Measurements from ENCODE around the gene ESPN. TPM values are rescaled to one million over a fixed set of nuclear protein-coding genes. Genes with fewer than 3 reads are reported as not detected.

Gene ESPN
- total and polyA plus RNA-seq, 2 experiments from 2014 or later = 31.1 to 65.7 TPM

DNA sequence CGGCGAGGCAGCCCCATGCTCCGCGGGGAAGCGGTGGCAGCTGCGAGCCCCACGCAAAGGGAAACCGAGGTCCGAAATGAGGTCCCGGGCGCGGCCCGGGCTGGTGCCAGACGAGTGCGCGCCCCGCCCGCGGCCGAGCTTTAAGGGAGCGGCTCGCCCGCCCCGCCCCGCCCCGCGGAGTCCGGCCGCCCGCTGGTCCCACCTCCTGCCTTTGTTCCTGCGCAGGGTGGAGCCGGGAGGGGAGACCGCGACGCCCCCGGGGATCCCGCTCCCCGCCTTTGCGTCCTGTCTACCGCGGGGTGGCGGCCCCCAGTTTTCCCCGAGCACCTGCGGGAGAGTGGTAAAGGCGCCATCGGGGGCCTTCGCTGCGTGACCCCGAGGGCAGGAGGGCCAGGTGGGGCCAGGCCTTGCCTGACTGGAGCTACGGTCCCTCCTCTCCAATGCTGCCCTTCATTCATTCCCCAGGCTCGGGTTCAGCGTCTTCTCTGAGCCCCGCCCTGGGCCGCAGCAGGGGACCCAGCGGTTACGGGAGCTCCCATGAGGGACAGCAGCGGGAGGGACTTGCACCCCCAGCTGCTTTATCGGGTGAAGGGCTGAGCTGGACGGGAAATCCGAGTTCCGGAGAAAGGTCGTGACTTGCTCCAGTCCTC, 4.6 kb upstream of the ESPN start, which contains the start of gene HES2:
TSS of gene HES2 (minus strand) at position 116 of the 650 bp plus-strand sequence. CDS start at position 17, 99 bp downstream.
- H2AFZ ChIP-seq = peak within 1 kb of the TSS; percentile 56
- DNase-seq (ENCODE audit: low spot score) = peak; percentile 48
- peak within 1 kb of the TSS; percentile 88 for H3K4me2 ChIP-seq
- H4K20me1 ChIP-seq (ENCODE audit: insufficient read depth, poor library complexity, severe bottlenecking) = no peaks in the 10 kb centered on the region
- H3K4me1 ChIP-seq (ENCODE audit: insufficient read depth) = peaks cover 27% of the 10 kb centered on the region
- no peaks in the 10 kb centered on the region for H3K9me2 ChIP-seq (replicated peaks; ENCODE audit: insufficient read depth)
- WGBS (ENCODE audit: low lambda C conversion rate, missing lambda C conversion rate) = 3% methylated on average over 38 of the region's 62 CpGs
- H3K27ac ChIP-seq = no peak within 1 kb of the TSS
- H3K36me3 ChIP-seq (replicated peaks; ENCODE audit: insufficient read depth, low read depth) = no peaks in the 10 kb centered on the region
- TF ChIP-seq EZH2phosphoT487 (IDR thresholded peaks at IDR 0.05; ENCODE audit: low read depth, severe bottlenecking, unreplicated experiment) = peak; percentile 53
- peak; percentile 76 for TF ChIP-seq EZH2 (IDR thresholded peaks at IDR 0.05; ENCODE audit: borderline replicate concordance)
- TF ChIP-seq CTCF (IDR thresholded peaks at IDR 0.05; ENCODE audit: poor library complexity) = no peak
- H3K9me3 ChIP-seq (ENCODE audit: low read depth) = no peaks in the 10 kb centered on the region
- H3K4me3 ChIP-seq = peak within 1 kb of the TSS; percentile 10
- H3K79me2 ChIP-seq = no peaks in the 10 kb centered on the region
- H3K27me3 ChIP-seq = peaks cover 84% of the 10 kb centered on the region

- DNase-seq (ENCODE audit: low spot score) = no peak
- 17% methylated on average over 34 of the region's 44 CpGs for WGBS (ENCODE audit: low lambda C conversion rate, missing lambda C conversion rate)
- Histone ChIP-seq H4K20me1 (ENCODE audit: insufficient read depth, poor library complexity, severe bottlenecking) (no peaks in the 10 kb centered on the region), H3K4me2 (peak overlapping the region; percentile 88), H3K27ac (no peak overlapping the region), H3K9me2 (replicated peaks; ENCODE audit: insufficient read depth) (no peaks in the 10 kb centered on the region), H3K27me3 (peaks cover 90% of the 10 kb centered on the region), H3K79me2 (no peaks in the 10 kb centered on the region), H3K9me3 (ENCODE audit: low read depth) (no peaks in the 10 kb centered on the region), H3K36me3 (replicated peaks; ENCODE audit: insufficient read depth, low read depth) (no peaks in the 10 kb centered on the region), H2AFZ (no peak overlapping the region), H3K4me1 (ENCODE audit: insufficient read depth) (peaks cover 24% of the 10 kb centered on the region), H3K4me3 (no peak overlapping the region)
- TF ChIP-seq CTCF (IDR thresholded peaks at IDR 0.05; ENCODE audit: poor library complexity) = no peak
- TF ChIP-seq EZH2phosphoT487 (IDR thresholded peaks at IDR 0.05; ENCODE audit: low read depth, severe bottlenecking, unreplicated experiment) = no peak
- peak; percentile 53 for TF ChIP-seq EZH2 (IDR thresholded peaks at IDR 0.05; ENCODE audit: borderline replicate concordance)
These were observed 4.0 kb upstream of the ESPN start for GRCh38 chr1:6420454-6421042.

DNA sequence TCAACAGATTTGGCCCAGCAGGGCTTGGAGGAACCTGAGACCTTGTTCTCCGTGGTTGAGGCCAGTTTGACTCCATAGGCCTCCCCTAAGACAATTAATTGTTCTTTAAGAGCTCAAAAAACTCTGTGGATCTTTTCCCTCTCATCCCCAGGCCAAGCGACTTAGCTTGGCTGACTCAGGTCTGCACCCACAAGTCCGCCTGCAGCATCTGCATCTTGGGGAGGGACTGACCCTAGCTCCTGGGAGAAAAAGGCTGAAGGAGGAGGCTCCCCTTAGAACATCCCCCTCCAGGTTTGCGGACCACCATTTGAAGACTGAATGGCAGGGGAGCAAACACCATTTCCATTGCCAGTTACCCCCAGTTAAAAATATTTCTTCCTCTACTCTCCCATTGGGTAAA, 3.3 kb upstream of the ESPN start:
- Histone ChIP-seq H3K4me2 (no peak overlapping the region), H4K20me1 (ENCODE audit: insufficient read depth, poor library complexity, severe bottlenecking) (no peaks in the 10 kb centered on the region), H3K4me1 (ENCODE audit: insufficient read depth) (peaks cover 24% of the 10 kb centered on the region), H3K27me3 (peaks cover 94% of the 10 kb centered on the region), H3K9me3 (ENCODE audit: low read depth) (no peaks in the 10 kb centered on the region), H3K79me2 (no peaks in the 10 kb centered on the region), H3K36me3 (replicated peaks; ENCODE audit: insufficient read depth, low read depth) (no peaks in the 10 kb centered on the region), H3K4me3 (no peak overlapping the region), H3K27ac (no peak overlapping the region), H3K9me2 (replicated peaks; ENCODE audit: insufficient read depth) (no peaks in the 10 kb centered on the region), H2AFZ (no peak overlapping the region)
- WGBS (ENCODE audit: low lambda C conversion rate, missing lambda C conversion rate) = 58% methylated on average over 4 of the region's 4 CpGs
- no peak for TF ChIP-seq EZH2 (IDR thresholded peaks at IDR 0.05; ENCODE audit: borderline replicate concordance)
- no peak for TF ChIP-seq CTCF (IDR thresholded peaks at IDR 0.05; ENCODE audit: poor library complexity)
- TF ChIP-seq EZH2phosphoT487 (IDR thresholded peaks at IDR 0.05; ENCODE audit: low read depth, severe bottlenecking, unreplicated experiment) = no peak
- no peak for DNase-seq (ENCODE audit: low spot score)
